Liver (tissue), 9 donors: ENCODE measurements around the gene TMEM218. TPM values are rescaled to one million over a fixed set of nuclear protein-coding genes. Genes with fewer than 3 reads are reported as not detected.

Source experiments
- DNase-seq: peaks from one replicate; pipeline ENCODE4 v3.0.0-alpha.2; 2017; ENCODE audit warnings: low spot score
- H3K27ac ChIP-seq, 2 donors: one replicate each; pipeline ENCODE4 v1.7.0; 2013; ENCODE audit warnings: inconsistent platforms in 2 of 2, low read length in 2 of 2, control low read depth in 1 of 2, low read depth in 1 of 2, mild to moderate bottlenecking in 1 of 2
- H3K27me3 ChIP-seq, 4 donors: one replicate each; pipeline versions ENCODE4 v1.6.1 to v1.7.0; 2013; ENCODE audit warnings: low read length in 3 of 4, inconsistent platforms in 1 of 4, mild to moderate bottlenecking in 1 of 4, moderate library complexity in 1 of 4; ENCODE audit not compliant: control insufficient read depth in 4 of 4, insufficient read depth in 4 of 4
- H3K36me3 ChIP-seq, 4 donors: one replicate each; pipeline versions ENCODE4 v1.6.1 to v1.7.0; 2013; ENCODE audit warnings: low read length in 3 of 4, mild to moderate bottlenecking in 3 of 4, low read depth in 1 of 4, moderate library complexity in 1 of 4; ENCODE audit not compliant: control insufficient read depth in 4 of 4, insufficient read depth in 3 of 4
- H3K4me1 ChIP-seq, 4 donors: one replicate each; pipeline versions ENCODE4 v1.6.1 to v1.7.0; 2013; ENCODE audit warnings: low read length in 3 of 4, mild to moderate bottlenecking in 3 of 4, moderate library complexity in 1 of 4; ENCODE audit not compliant: control insufficient read depth in 4 of 4, insufficient read depth in 4 of 4
- H3K4me3 ChIP-seq, 3 donors: one replicate each; pipeline versions ENCODE4 v1.6.1 to v1.7.0; 2013; ENCODE audit warnings: low read length in 3 of 3, control low read depth in 1 of 3, low read depth in 1 of 3, mild to moderate bottlenecking in 1 of 3
- H3K9ac ChIP-seq, 2 donors: one replicate each; pipeline ENCODE4 v1.7.0; 2013; ENCODE audit warnings: low read length in 2 of 2, mild to moderate bottlenecking in 2 of 2, moderate library complexity in 2 of 2, control low read depth in 1 of 2, low read depth in 1 of 2
- H3K9me3 ChIP-seq, 4 donors: one replicate each; pipeline versions ENCODE4 v1.6.1 to v1.7.0; 2013; ENCODE audit warnings: low read length in 3 of 4; ENCODE audit not compliant: control insufficient read depth in 4 of 4
- ATF3 ChIP-seq: IDR thresholded peaks from 2 replicates; pipeline ENCODE4 v1.6.1; 2016; ENCODE audit warnings: antibody characterized with exemption
- CTCF ChIP-seq: fragments of 150-350 bp; IDR thresholded peaks from 2 replicates; pipeline ENCODE4 v1.5.1; 2017; ENCODE audit warnings: improper control_type of control experiment, low read depth, low read length; ENCODE audit not compliant: missing input control
- EGR1 ChIP-seq, 2 donors: IDR thresholded peaks; 2 replicates each; pipeline ENCODE4 v1.6.1; 2016 to 2018; ENCODE audit warnings: antibody characterized with exemption in 2 of 2, low read depth in 2 of 2
- FOXA1 ChIP-seq: IDR thresholded peaks from 2 replicates; pipeline ENCODE4 v1.6.1; 2016; ENCODE audit warnings: antibody characterized with exemption
- FOXA2 ChIP-seq: IDR thresholded peaks from 2 replicates; pipeline ENCODE4 v1.6.1; 2016; ENCODE audit warnings: antibody characterized with exemption
- GABPA ChIP-seq, 2 donors: IDR thresholded peaks in 1 of 2; conservative IDR thresholded peaks in 1 of 2; 2 replicates each; pipeline ENCODE4 v1.6.1; 2016; ENCODE audit warnings: antibody characterized with exemption in 2 of 2, mild to moderate bottlenecking in 1 of 2, moderate library complexity in 1 of 2
- HNF4A ChIP-seq, 2 donors: conservative IDR thresholded peaks; 2 replicates each; pipeline ENCODE4 v1.6.1; 2016; ENCODE audit warnings: antibody characterized with exemption in 2 of 2, mild to moderate bottlenecking in 2 of 2
- HNF4G ChIP-seq: IDR thresholded peaks from 2 replicates; pipeline ENCODE4 v1.6.1; 2016; ENCODE audit warnings: antibody characterized with exemption
- JUND ChIP-seq, 2 donors: IDR thresholded peaks; 2 replicates each; pipeline ENCODE4 v1.6.1; 2016; ENCODE audit warnings: antibody characterized with exemption in 2 of 2
- NR2F2 ChIP-seq: IDR thresholded peaks from 2 replicates; pipeline ENCODE4 v1.6.1; 2016; ENCODE audit warnings: antibody characterized with exemption
- RAD21 ChIP-seq, 2 donors: IDR thresholded peaks; 2 replicates each; pipeline ENCODE4 v1.6.1; 2016; ENCODE audit warnings: antibody characterized with exemption in 2 of 2, mild to moderate bottlenecking in 2 of 2
- REST ChIP-seq: IDR thresholded peaks from 2 replicates; pipeline ENCODE4 v1.6.1; 2016; ENCODE audit warnings: antibody characterized with exemption, mild to moderate bottlenecking
- RXRA ChIP-seq, 2 donors: IDR thresholded peaks; 2 replicates each; pipeline ENCODE4 v1.6.1; 2017 to 2018; ENCODE audit warnings: antibody characterized with exemption in 2 of 2, mild to moderate bottlenecking in 1 of 2
- SP1 ChIP-seq: IDR thresholded peaks from 2 replicates; pipeline ENCODE4 v1.6.1; 2018; ENCODE audit warnings: antibody characterized with exemption, mild to moderate bottlenecking
- TAF1 ChIP-seq: conservative IDR thresholded peaks from 2 replicates; pipeline ENCODE4 v1.6.1; 2016; ENCODE audit warnings: antibody characterized with exemption, mild to moderate bottlenecking
- ZBTB33 ChIP-seq: IDR thresholded peaks from 2 replicates; pipeline ENCODE4 v1.6.1; 2016; ENCODE audit warnings: antibody characterized with exemption
- WGBS: extraction: QIAGEN DNeasy Blood & Tissue Kit; methylation state at CpG from one replicate; pipeline ENCODE4 v1.1.7; 2013; 5-methylcytosine and 5-hydroxymethylcytosine counted together
- polyA plus RNA-seq, 2 donors: library from polyadenylated mRNA; stranded (reverse) in 1 of 2; unstranded in 1 of 2; fragments of 200-250 nt in 1 of 2; fragments of >200 nt in 1 of 2; fragmentation: Nextera tagmentation in 1 of 2; extraction: Ambion mirVana in 1 of 2; gene quantifications; one replicate each; pipeline versions ENCODE4 v1.2.1 to v1.2.3, GENCODE V29; 2013 to 2015
- total RNA-seq, 2 donors: library from RNA; depleted of rRNA; stranded (reverse); fragments of >200 nt; gene quantifications; one replicate each; pipeline ENCODE4 v1.2.3, GENCODE V29; 2014
- donor health status: healthy.
- donor health status: healthy.
- donor health status: healthy.
- donor health status: healthy.
- donor health status: healthy.

Gene TMEM218
- total and polyA plus RNA-seq, 4 donors: 11.1 to 16.4 (median 14.1) TPM

GRCh38 chr11:125062218-125062930 lies 49.1 kb downstream of the TMEM218 start:
- H3K27ac ChIP-seq: peak overlapping the region in 1 of 2 donors; percentile 44
- no peak for DNase-seq

More at GRCh38 chr11:125062218-125062930, 49.1 kb downstream of the TMEM218 start:
- no peaks in the 10 kb centered on the region for H3K27me3 ChIP-seq
- TF ChIP-seq CTCF: no peak
- TF ChIP-seq REST: no peak
- TF ChIP-seq RAD21 (IDR thresholded peaks at IDR 0.05): no peak
- TF ChIP-seq EGR1 (IDR thresholded peaks at IDR 0.05; ENCODE audit: low read depth in 2 of 2): no peak
- TF ChIP-seq JUND (IDR thresholded peaks at IDR 0.05): no peak
- no peak for TF ChIP-seq NR2F2
- TF ChIP-seq SP1: no peak
- no peak for TF ChIP-seq FOXA1
- no peak for TF ChIP-seq HNF4A (conservative IDR thresholded peaks at IDR 0.05)
- TF ChIP-seq FOXA2: no peak
- no peak for TF ChIP-seq GABPA (IDR thresholded peaks at IDR 0.05 in 1 of 2, conservative IDR thresholded peaks at IDR 0.05 in 1 of 2)
- no peak for TF ChIP-seq ZBTB33
- TF ChIP-seq ATF3: no peak
- no peak for TF ChIP-seq HNF4G
- TF ChIP-seq TAF1: no peak
- no peak for TF ChIP-seq RXRA (IDR thresholded peaks at IDR 0.05)
- H3K9ac ChIP-seq: peak overlapping the region in 1 of 2 donors; percentile 16
- peaks cover 6 to 8% (median 8%) of the 10 kb centered on the region in 4 donors for H3K4me1 ChIP-seq
- 50% methylated on average over 19 of the region's 19 CpGs for WGBS
- no peaks in the 10 kb centered on the region for H3K36me3 ChIP-seq
- no peaks in the 10 kb centered on the region for H3K9me3 ChIP-seq
- peak overlapping the region; percentile 20 to 51 (median 43) for H3K4me3 ChIP-seq
